Inflammatory macrophage (primary cell): ENCODE data around the gene TREM2.
"Not testable (repeated sequence)": the region's sequence is repeated elsewhere in the genome, so short reads cannot be mapped to it uniquely, and the experiment has no call there.

Experiments used
- DNase-seq, 2 donors: peaks; one replicate each; pipeline ENCODE4 v3.0.0-alpha.2; 2020 to 2022
- total RNA-seq, 18 experiments: gene quantifications; one replicate each; lab custom pipeline; 2026; ENCODE audit warnings: mixed read lengths in 6 of 18, inconsistent platforms in 2 of 18; lab: John Stamatoyannopoulos, UW

Gene TREM2
- 163 to 662 (median 373) reads per million in 18 experiments for total RNA-seq

GRCh38 chr6:41162687-41163418, at the start of gene TREM2:
TREM2 (minus strand) TSS chr6:41163116; CDS start chr6:41163082, 34 bp downstream.
- peak; percentile 80 to 89 for DNase-seq

- no peak for DNase-seq
Measured at GRCh38 chr6:41209547-41210320, 46.8 kb upstream of the TREM2 start.

GRCh38 chr6:41208439-41209106, 45.7 kb upstream of the TREM2 start:
- DNase-seq: no peak

GRCh38 chr6:41204156-41204555, 41.2 kb upstream of the TREM2 start:
- no peak for DNase-seq

DNA sequence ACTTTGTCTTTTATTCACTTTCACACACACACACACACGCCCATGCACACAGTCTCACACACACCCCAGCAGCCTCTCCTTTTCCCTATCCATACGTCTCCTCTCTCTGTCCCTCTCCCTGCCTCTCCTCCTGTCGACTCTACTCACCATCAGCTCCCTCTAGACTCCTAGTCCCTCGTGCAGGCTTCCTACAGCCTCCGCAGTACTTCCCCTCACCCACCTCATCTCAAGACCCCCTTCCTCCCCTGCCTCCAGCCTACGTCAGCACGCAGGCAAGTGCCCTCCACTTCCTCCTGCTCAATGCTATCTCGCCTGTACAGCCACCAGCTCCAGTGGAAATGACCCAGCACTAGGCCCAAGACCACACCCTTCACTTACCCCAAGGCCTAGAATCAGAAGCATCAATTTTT, 38.9 kb upstream of the TREM2 start:
- peak; percentile 17 to 49 for DNase-seq

DNA sequence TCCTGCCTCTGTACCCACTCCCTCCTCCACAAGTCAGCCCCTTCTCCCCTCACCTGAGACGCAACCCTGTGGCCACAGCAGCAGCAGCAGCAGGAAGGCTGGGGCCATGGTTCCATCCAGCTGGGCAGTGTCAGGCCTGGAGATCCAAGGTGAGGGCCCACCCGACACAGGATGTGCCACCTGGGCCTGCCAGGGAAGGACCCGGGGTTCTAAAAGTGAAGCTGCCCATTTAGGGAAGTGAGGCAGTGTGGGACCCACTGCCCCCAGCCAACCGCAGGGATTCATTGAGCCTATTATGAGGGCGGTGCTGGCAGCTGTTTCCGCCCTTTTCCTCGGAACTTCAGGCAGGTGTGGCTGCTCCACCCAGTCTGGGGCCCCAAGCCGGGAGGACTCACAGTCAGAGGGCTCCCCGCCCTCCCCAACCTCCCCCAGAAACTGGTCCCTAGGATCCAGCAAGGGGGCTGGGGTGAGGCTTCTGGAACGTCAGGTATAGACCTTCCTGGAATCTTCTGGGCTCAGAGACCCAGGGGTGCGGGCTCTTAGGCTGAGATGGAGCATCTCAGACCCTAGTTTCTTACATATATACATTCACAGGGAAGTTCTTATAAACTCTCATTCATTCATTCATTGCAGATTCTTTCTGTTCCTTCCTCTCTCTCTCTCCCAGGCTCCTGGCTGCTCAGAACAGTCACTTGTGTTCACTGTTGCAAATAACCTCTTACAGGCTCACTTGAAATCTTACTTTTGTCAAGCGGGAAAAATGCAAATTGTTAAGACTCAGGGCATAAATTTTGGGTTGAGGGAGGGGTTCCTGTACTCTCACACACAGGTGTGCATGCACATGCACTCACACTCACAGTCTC, 38.2 kb upstream of the TREM2 start, which contains the start of gene TREML2:
Gene TREML2, minus strand, starts transcription at position 249 of the 863 bp plus-strand sequence. Its CDS starts 141 bp downstream, at position 108.
- DNase-seq: peak; percentile 16 to 29

- DNase-seq: peak; percentile 68 to 83
Measured at GRCh38 chr6:41200296-41200900, 37.5 kb upstream of the TREM2 start.

GRCh38 chr6:41199552-41200246, 36.8 kb upstream of the TREM2 start:
- DNase-seq: no peak

DNA sequence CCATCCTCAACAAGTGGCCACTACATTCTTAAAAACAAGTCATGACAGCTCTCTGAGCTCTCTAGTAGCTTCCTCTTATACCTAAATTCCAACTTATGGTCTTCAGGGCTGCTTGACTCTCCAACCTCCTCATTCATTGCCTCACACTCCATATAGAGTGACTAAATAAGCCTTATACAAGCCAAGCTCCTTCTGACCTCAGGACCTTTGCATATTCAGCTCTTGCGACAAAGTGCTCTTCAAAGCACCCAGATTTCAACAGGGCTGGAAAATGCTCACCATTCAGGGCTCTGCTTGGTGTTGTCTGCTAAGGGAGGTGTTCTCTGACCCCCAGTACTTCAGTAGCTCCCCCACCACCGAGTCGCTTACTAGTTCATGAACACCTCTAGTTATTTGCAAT, 34.3 kb upstream of the TREM2 start:
- DNase-seq: peak; percentile 21 to 29

GRCh38 chr6:41194386-41194785, 31.5 kb upstream of the TREM2 start:
- no peak for DNase-seq

DNA sequence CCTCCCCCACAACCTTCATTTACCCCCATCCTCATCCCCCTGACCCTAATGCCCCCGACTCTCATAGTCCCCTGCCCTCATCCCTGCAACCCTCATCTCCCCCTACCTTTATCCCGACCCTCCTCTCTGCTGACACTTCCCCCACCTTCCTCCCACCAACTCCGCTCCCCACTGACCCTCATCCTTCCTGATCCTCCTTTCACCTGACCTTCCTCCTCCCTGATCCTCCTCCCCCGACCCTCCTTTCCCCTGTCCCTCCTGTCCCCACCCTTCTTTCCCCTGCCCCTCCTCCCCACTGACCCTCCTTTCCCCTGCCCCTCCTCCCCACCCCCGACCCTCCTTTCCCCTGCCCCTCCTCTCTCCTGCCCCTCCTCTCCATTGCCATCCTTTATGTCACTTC, 31.0 kb upstream of the TREM2 start:
- no peak for DNase-seq

GRCh38 chr6:41193171-41193734, 30.3 kb upstream of the TREM2 start:
- no peak for DNase-seq

GRCh38 chr6:41191569-41191968, 28.7 kb upstream of the TREM2 start:
- peak; percentile 32 to 70 for DNase-seq

DNA sequence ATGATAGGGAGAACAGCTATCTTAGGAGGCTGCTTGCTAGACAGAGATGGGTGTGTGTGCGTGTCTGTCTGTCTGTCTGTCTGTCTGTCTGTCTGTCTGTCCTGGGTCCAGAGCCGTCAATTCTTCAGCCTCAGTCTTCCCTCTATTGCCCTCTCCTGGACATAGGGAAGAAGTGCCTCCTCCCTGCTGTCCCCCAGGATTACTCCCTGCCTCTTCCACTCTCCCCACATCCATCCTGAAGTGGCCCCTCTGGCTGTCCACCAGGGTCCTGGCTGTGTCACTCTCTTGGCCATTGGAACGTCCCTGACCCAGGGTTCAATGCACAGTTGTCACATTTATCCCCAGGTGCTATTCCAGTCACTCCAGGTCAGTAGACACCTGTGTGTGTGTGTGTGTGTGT, 27.9 kb upstream of the TREM2 start:
- no peak for DNase-seq

DNA sequence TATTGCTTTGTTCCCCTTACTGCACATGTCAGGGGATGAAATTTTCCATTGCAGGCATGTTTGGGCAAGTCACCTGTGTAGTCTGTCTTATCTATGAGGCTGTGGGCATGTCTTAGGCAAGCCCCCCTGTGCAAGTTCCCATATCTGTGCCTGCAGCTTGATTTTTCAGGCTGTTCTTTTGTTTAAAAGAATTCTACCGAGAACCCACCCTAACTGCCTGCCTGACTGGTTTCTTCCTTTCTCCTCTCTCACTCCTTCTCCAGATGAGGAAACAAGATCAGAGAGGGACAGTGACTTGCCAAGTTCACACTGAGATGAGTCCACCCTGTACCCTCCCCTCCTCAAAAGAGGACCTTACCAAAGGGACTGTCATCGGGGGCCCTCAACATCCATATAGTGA, 27.1 kb upstream of the TREM2 start:
- no peak for DNase-seq

DNA sequence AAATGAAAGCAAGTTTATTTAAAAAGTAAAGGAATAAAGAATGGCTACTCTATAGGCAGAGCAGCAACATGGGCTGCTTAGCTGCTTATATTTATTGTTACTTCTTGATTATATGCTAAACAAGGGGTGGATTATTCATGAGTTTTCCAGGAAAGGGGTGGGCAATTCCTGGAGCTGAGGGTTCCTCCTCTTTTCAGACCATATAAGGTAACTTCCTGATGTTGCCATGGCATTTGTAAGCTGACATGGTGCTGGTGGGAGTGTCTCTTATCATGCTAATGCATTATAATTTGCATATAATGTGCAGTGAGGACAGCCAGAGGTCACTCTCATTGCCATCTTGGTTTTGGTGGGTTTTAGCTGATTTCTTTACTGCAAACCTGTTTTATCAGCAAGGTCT, 26.1 kb upstream of the TREM2 start:
- not testable (repeated sequence) for DNase-seq

DNA sequence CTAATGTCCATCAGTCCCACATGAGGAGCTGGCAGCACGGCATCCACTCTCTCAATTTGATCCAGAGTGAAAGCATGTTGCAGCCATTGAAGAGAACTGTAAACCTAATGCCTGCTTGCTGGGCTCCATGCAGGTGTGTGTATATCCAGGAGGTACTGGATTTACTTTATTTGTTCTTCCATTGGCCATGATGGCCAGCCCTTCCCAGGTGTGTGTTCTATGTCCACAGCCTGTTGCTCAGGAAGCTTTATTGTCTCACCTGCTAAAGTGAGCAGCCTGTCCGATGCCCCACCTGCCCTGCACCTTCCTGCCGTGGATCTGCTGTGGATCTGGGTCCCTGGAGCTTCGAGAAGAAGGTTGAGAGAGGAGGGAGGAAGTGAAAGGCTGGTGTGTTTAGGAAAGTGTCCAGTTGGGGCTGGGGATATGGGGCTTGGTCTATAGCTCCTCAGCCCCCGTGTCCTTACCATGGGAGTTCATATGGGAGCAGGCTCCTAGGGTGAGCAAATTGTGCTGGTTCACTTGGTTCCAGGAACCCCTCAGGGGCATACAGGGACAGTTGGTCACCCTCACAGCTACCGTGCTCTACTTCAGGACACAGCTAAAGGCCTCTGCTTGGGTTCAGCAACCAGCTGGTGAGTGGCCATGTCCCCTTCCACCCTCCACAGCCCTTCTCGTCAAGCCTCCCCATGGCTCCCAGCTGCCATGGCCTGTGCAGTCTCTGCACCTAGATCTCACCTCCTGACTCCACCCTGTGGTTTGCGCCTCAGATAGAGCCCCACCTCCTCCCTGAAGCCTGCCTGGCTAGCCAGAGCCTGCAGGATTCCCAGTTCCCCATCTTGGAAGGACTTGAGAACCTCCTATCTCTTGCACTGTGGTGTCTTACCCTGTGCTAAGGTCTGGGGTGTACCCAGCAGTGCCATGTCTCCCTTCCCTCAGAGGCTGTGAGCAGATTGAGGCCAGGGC, 25.3 kb upstream of the TREM2 start:
- no peak for DNase-seq

- DNase-seq: peak in 1 of 2 donors; percentile 38
Measured at GRCh38 chr6:41186031-41186562, 23.2 kb upstream of the TREM2 start.

- no peak for DNase-seq
Measured at GRCh38 chr6:41184761-41185160, 21.8 kb upstream of the TREM2 start.
